RWPE1 (cell line): Measurements from ENCODE around the gene ACTL6B.

Experiments
- CTCF ChIA-PET: fragments of 350-600 bp; sonication (Branson Sonifier 250); formaldehyde crosslinking; extraction: SDS; loops from one replicate; lab custom pipeline; 2021; lab: Yijun Ruan, JAX
- POLR2A ChIA-PET: fragments of 400-600 bp; formaldehyde crosslinking; extraction: SDS; loops from one replicate; lab custom pipeline; 2020; ENCODE audit warnings: antibody characterized with exemption; ENCODE audit not compliant: low non-redundant PET; lab: Yijun Ruan, JAX
- DNase-seq: peaks from one replicate; pipeline ENCODE4 v3.0.0; 2012; ENCODE audit warnings: low spot score
- H3K27ac ChIP-seq: fragments of 450-650 bp; 2 replicates; pipeline ENCODE4 v1.5.1; 2017
- CTCF ChIP-seq: fragments of 450-650 bp; conservative IDR thresholded peaks from 2 replicates; pipeline ENCODE4 v1.5.1; 2017; ENCODE audit warnings: low read depth, mild to moderate bottlenecking

ACTL6B gene

GRCh38 chr7:100621554-100621953 lies 34.7 kb downstream of the ACTL6B start:
- no peak for TF ChIP-seq CTCF
- H3K27ac ChIP-seq = 0 out of 2 replicates have a peak overlapping the region, but pooled peaks have one; percentile 0
- ChIA-PET POLR2A (no interaction called here), CTCF (no interaction called here)
- DNase-seq = no peak

GRCh38 chr7:100620804-100621203 lies 35.4 kb downstream of the ACTL6B start:
- H3K27ac ChIP-seq = no peak overlapping the region
- TF ChIP-seq CTCF = no peak
- POLR2A ChIA-PET = no interaction called here
- DNase-seq = no peak
- CTCF ChIA-PET = interaction anchor here (1.0 kb wide), 1 partner anchor 12 kb away, joined by 3 read pairs; no protein-coding TSS in a partner anchor

- POLR2A ChIA-PET = no interaction called here
Measured at GRCh38 chr7:100620239-100620638, 36.0 kb downstream of the ACTL6B start.

GRCh38 chr7:100614308-100614861 lies 41.9 kb downstream of the ACTL6B start:
- ChIA-PET POLR2A (no interaction called here), CTCF (interaction anchor here (0.6 to 3.0 kb wide), 3 partner anchors 19 to 63 kb away, joined by 5 to 14 read pairs (median 5); no protein-coding TSS in a partner anchor)
- H3K27ac ChIP-seq = no peak overlapping the region
- no peak for TF ChIP-seq CTCF
- no peak for DNase-seq

More at GRCh38 chr7:100620239-100620638, 36.0 kb downstream of the ACTL6B start:
- CTCF ChIA-PET = interaction anchor here (1.0 kb wide), 1 partner anchor 12 kb away, joined by 3 read pairs; no protein-coding TSS in a partner anchor
- no peak overlapping the region for H3K27ac ChIP-seq
- no peak for TF ChIP-seq CTCF
- DNase-seq = no peak

- peak overlapping the region; percentile 91 for H3K27ac ChIP-seq
- DNase-seq = no peak
- ChIA-PET POLR2A (no interaction called here), CTCF (interaction anchor here (0.8 to 3.0 kb wide), 4 partner anchors 19 to 61 kb away, joined by 4 to 14 read pairs (median 6); no protein-coding TSS in a partner anchor)
- TF ChIP-seq CTCF = no peak; the same call in 1 of the 2 replicates
Measured at GRCh38 chr7:100613412-100614175, 42.7 kb downstream of the ACTL6B start.

- CTCF ChIA-PET = interaction anchor here (0.8 to 1.8 kb wide), 4 partner anchors 20 to 104 kb away, joined by 3 to 7 read pairs (median 4); no protein-coding TSS in a partner anchor
- DNase-seq = no peak
- TF ChIP-seq CTCF = peak; percentile 26; the same call in 1 of the 2 replicates
- peak overlapping the region; percentile 91 for H3K27ac ChIP-seq
- POLR2A ChIA-PET = interaction anchor here (0.6 to 1.5 kb wide), 5 partner anchors 26 to 825 kb away, joined by 3 to 8 read pairs (median 6); partner anchors contain the start of genes FBXO24 and LRCH4
Measured at GRCh38 chr7:100612730-100613390, 43.4 kb downstream of the ACTL6B start.
